Stomach (tissue), 9 donors: ENCODE results near the gene SMTNL2. TPM values are rescaled to one million over a fixed set of nuclear protein-coding genes. Genes with fewer than 3 reads are reported as not detected.

Source experiments
- DNase-seq, 2 donors: peaks; one replicate each; pipeline versions ENCODE4 v3.0.0 to v3.0.0-alpha.2; 2013 to 2019
- H3K27ac ChIP-seq, 5 donors: fragments of 200-600 bp in 4 of 5; sonication (generic) in 4 of 5; one replicate each; pipeline ENCODE4 v1.5.1; 2013 to 2019; ENCODE audit warnings: mild to moderate bottlenecking in 1 of 5, moderate library complexity in 1 of 5
- H3K27me3 ChIP-seq, 3 donors: fragments of 200-600 bp; sonication (generic); one replicate each; pipeline ENCODE4 v1.5.1; 2017 to 2019; ENCODE audit warnings: mixed run types in 1 of 3
- H3K36me3 ChIP-seq, 4 donors: fragments of 200-600 bp; sonication (generic); 1 replicate in 3 of 4; 2 replicates in 1 of 4; pipeline ENCODE4 v1.5.1; 2016 to 2019
- H3K4me1 ChIP-seq, 4 donors: fragments of 200-600 bp; sonication (generic); one replicate each; pipeline ENCODE4 v1.5.1; 2016 to 2019
- H3K4me3 ChIP-seq, 4 donors: fragments of 200-600 bp; sonication (generic) in 3 of 4; one replicate each; pipeline ENCODE4 v1.5.1; 2016 to 2019; ENCODE audit warnings: mild to moderate bottlenecking in 1 of 4
- H3K9me3 ChIP-seq, 4 donors: fragments of 200-600 bp; sonication (generic); one replicate each; pipeline ENCODE4 v1.5.1; 2016 to 2019
- EP300 ChIP-seq: sonication (generic); formaldehyde crosslinking; IDR thresholded peaks from one replicate; pipeline ENCODE4 v1.6.1; 2017; ENCODE audit warnings: antibody characterized with exemption
- POLR2A ChIP-seq, 4 donors: fragments of 450-650 bp; IDR thresholded peaks; one replicate each; pipeline ENCODE4 v1.6.1; 2016; ENCODE audit warnings: antibody characterized with exemption in 4 of 4, control low read depth in 2 of 4, mild to moderate bottlenecking in 1 of 4, moderate library complexity in 1 of 4
- POLR2AphosphoS5 ChIP-seq, 3 donors: sonication (generic); formaldehyde crosslinking; IDR thresholded peaks; one replicate each; pipeline ENCODE4 v1.6.1; 2016; ENCODE audit warnings: antibody characterized with exemption in 3 of 3
- WGBS, 5 donors: extraction: QIAGEN DNeasy Blood & Tissue Kit in 3 of 5; methylation state at CpG; one replicate each; pipeline versions ENCODE4 v1.1.5 to v1.1.7; 2013 to 2018; 5-methylcytosine and 5-hydroxymethylcytosine counted together
- intact Hi-C: fragments of 100-400 bp; cut with DNase I; formaldehyde crosslinking; loops from one replicate; pipeline ENCODE4 v1.15.1; 2023; ENCODE audit warnings: low total_unique reads
- polyA plus RNA-seq, 3 donors: library from polyadenylated mRNA; stranded (reverse); fragments of 200-250 nt; gene quantifications; one replicate each; pipeline ENCODE4 v1.2.3, GENCODE V29; 2013
- total RNA-seq, 5 donors: library from RNA; depleted of rRNA; stranded (reverse); fragments of >200 nt; gene quantifications; one replicate each; pipeline versions ENCODE4 v1.1.0 to v1.2.3, GENCODE V29; 2014 to 2016
- TF ChIP-seq, protein P1 (sequence below), 7 experiments: fragments of 450-650 bp in 4 of 7; fragments of 200-600 bp in 3 of 7; sonication (generic) in 3 of 7; IDR thresholded peaks; one replicate each; pipeline ENCODE4 v1.5.1; 2016 to 2019; ENCODE audit warnings: antibody characterized with exemption in 7 of 7, control low read depth in 2 of 7, mild to moderate bottlenecking in 1 of 7
- donor health status: healthy with polysubstance abuse.
- donor health status: Bipolar disorder and iron deficiency.
- donor health status: healthy.

The SMTNL2 gene
- total and polyA plus RNA-seq, 8 donors = 0.50 to 1.9 (median 1.5) TPM; not detected in 4

DNA sequence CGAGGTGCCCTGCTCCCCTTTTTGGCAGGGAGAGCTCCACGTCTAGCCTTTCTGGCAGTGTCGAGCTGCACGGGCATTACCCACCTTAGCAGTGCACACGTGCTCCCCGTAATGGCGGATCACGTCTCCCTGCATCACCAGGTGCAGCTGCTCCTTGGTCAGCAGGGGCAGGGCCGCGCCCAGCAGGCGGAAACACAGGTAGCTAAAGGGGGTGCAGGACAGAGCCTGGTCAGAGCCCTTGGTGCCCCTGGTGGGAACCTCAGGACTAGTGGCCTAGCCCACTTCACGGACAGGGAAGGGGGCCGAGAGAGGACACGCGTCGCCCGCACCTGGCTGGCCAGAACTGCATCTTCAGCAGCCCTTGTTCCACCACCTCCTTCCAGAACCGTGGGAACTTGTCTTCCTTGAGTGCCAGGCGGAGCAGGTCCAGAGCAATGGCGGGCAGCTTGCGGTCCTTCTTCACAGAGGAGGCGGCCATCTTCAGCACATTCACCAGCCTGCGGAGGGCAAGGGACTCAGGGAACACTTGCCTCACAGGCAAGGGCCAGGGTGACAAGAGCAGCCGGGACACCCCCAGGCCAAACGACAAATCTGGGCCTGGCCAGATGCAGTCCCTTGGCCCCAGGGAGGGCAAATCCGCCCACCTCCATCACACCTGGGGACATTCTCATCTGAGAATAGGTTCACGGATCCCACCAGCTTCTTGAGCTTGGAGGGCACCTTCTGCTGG is 32.4 kb upstream of the SMTNL2 start:
- TF ChIP-seq POLR2A (IDR thresholded peaks at IDR 0.05) (no peak), POLR2AphosphoS5 (IDR thresholded peaks at IDR 0.05) (no peak), EP300 (no peak)
- TF ChIP-seq, protein P1, sequence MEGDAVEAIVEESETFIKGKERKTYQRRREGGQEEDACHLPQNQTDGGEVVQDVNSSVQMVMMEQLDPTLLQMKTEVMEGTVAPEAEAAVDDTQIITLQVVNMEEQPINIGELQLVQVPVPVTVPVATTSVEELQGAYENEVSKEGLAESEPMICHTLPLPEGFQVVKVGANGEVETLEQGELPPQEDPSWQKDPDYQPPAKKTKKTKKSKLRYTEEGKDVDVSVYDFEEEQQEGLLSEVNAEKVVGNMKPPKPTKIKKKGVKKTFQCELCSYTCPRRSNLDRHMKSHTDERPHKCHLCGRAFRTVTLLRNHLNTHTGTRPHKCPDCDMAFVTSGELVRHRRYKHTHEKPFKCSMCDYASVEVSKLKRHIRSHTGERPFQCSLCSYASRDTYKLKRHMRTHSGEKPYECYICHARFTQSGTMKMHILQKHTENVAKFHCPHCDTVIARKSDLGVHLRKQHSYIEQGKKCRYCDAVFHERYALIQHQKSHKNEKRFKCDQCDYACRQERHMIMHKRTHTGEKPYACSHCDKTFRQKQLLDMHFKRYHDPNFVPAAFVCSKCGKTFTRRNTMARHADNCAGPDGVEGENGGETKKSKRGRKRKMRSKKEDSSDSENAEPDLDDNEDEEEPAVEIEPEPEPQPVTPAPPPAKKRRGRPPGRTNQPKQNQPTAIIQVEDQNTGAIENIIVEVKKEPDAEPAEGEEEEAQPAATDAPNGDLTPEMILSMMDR (IDR thresholded peaks at IDR 0.05) = no peak
- peaks cover 56 to 72% (median 71%) of the 10 kb centered on the region in 4 donors for H3K36me3 ChIP-seq
- H3K27me3 ChIP-seq = no peaks in the 10 kb centered on the region
- H3K4me3 ChIP-seq = no peak overlapping the region
- no peaks in the 10 kb centered on the region for H3K9me3 ChIP-seq
- DNase-seq = no peak
- no peak overlapping the region for H3K27ac ChIP-seq
- intact Hi-C loops = no loop called here
- peaks cover 18 to 30% (median 25%) of the 10 kb centered on the region in 4 donors for H3K4me1 ChIP-seq
- WGBS, 5 donors = 92 to 97% (median 94%) methylated on average over 16 to 27 of the region's 27 CpGs

DNA sequence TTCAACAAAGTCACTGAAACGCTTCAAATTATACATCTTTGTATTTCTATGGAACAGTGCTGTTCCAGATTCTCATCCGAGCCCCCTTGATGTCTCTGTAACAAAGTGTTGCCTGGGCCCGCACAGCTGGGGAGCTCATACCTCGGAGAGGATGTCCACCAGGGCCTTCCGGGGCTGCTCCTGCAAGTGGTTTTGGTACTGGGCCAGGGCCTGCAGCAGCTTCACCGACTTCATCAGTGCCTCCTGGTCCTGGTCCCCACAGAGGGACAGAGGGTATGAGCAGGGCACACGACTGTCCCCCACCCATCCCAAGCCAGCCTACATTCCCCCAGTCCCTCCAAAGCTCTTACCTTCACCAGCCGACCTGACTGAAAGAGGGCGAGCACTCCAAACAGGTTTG is 30.7 kb upstream of the SMTNL2 start:
- peaks cover 20 to 33% (median 27%) of the 10 kb centered on the region in 4 donors for H3K4me1 ChIP-seq
- intact Hi-C loops = no loop called here
- H3K9me3 ChIP-seq = no peaks in the 10 kb centered on the region
- peaks cover 41 to 55% (median 53%) of the 10 kb centered on the region in 4 donors for H3K36me3 ChIP-seq
- no peak for DNase-seq
- H3K27me3 ChIP-seq = no peaks in the 10 kb centered on the region
- TF ChIP-seq EP300 = no peak
- TF ChIP-seq, protein P1 (IDR thresholded peaks at IDR 0.05) = no peak
- no peak for TF ChIP-seq POLR2AphosphoS5 (IDR thresholded peaks at IDR 0.05)
- TF ChIP-seq POLR2A (IDR thresholded peaks at IDR 0.05) = no peak
- no peak overlapping the region for H3K27ac ChIP-seq
- H3K4me3 ChIP-seq = peak overlapping the region in 2 of 4 donors; percentile 95 to 99
- 70 to 78% (median 73%) methylated on average over 9 of the region's 9 CpGs for WGBS, 5 donors

DNA sequence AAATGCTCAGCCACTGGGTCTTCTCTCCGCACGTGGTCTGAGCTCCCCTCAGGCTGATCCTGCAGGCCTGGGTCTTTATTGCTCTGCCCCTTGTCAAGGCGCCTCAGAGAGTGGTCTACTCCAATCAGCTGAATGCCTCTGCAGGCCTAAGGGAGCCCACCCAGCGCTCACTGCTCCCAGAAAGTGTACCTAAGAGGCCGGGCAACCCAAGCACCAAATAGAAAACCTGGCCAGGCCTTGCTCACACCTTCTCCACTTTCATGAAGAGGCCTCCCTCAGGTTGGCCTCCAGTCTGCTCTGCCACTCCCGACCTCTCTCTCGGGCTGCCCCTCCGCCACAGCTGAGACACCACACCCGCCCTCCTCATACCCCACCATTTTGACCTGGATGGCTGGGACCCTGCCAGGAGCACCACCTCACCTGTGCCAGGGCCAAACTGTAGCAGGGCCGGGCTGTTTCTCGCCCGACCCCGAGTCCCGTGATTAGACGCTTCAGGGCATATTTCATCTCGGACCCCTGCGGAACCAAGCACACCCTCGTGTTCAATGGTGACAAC is 29.8 kb upstream of the SMTNL2 start:
- WGBS, 5 donors = 9 to 13% (median 10%) methylated on average over 18 of the region's 18 CpGs
- Histone ChIP-seq H3K27me3 (no peaks in the 10 kb centered on the region), H3K4me3 (peak overlapping the region; percentile 63 to 99 (median 90)), H3K9me3 (no peaks in the 10 kb centered on the region), H3K36me3 (peaks cover 32 to 46% (median 45%) of the 10 kb centered on the region in 4 donors), H3K4me1 (peaks cover 22 to 41% (median 36%) of the 10 kb centered on the region in 4 donors), H3K27ac (peak overlapping the region in 4 of 5 donors; percentile 72 to 91 (median 87))
- intact Hi-C loops = no loop called here
- DNase-seq = no peak
- TF ChIP-seq POLR2AphosphoS5 (IDR thresholded peaks at IDR 0.05) = no peak
- TF ChIP-seq, protein P1 (IDR thresholded peaks at IDR 0.05) = no peak
- no peak for TF ChIP-seq EP300
- TF ChIP-seq POLR2A (IDR thresholded peaks at IDR 0.05) = no peak

DNA sequence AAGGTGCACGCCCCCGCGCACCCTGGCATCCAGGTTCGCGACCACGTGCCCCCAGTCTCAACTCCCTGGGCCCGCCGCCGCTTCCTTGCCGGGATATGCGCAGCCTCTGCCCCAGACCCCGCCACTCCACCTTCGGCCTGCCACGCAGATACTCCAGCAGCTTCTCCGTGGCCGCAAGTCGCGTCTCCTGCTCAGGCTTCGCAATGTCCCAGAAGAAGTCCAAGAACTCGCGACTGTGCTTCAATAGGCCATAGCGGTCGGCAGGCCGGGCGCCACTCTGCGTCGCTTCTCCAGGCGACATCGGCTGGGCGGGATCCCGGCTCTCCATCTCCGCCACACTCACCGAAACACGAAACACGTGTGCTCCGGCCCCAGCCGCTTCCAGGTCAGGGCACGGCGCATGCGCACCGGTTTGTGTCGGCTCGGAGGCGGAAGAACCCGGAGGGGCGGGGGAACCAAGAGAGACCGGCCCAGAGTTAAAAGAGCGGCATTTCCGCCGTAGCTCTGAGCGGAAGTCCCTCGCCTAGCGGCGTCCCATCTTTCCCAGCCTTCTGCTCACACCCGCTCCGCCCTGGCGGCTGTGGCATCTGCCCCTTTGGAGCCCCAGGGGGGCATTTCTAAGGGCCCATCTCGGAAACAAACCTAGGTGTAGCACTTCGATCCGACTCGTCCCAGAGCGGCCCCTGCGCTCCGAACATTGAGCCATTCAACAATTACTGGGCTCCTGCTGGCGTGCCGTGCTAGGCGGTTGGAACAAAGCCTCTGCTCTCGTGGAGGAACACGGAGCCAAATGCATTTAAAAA is 29.1 kb upstream of the SMTNL2 start, which contains the start of gene MYBBP1A:
Gene MYBBP1A (minus strand): TSS at position 388 of the 803 bp plus-strand sequence. CDS start 60 bp downstream, at position 328.
- Histone ChIP-seq H3K27me3 (no peaks in the 10 kb centered on the region), H3K4me3 (peak within 1 kb of the TSS; percentile 63 to 99 (median 90)), H3K9me3 (no peaks in the 10 kb centered on the region), H3K36me3 (peaks cover 27 to 40% (median 38%) of the 10 kb centered on the region in 4 donors), H3K4me1 (peaks cover 22 to 48% (median 41%) of the 10 kb centered on the region in 4 donors), H3K27ac (peak within 1 kb of the TSS; percentile 72 to 91 (median 86))
- intact Hi-C loops = no loop called here
- TF ChIP-seq, protein P1 (IDR thresholded peaks at IDR 0.05) = peak in 2 of 7 experiments; percentile 32 to 35
- peak; percentile 65 to 96 (median 83) for TF ChIP-seq POLR2AphosphoS5 (IDR thresholded peaks at IDR 0.05)
- TF ChIP-seq POLR2A (IDR thresholded peaks at IDR 0.05) = no peak
- TF ChIP-seq EP300 = no peak
- DNase-seq = peak; percentile 98 to 99
- WGBS, 5 donors = 0 to 1% (median 0%) methylated on average over 29 to 69 of the region's 69 CpGs
